Body of pancreas (tissue), 4 donors: ENCODE measurements around the gene NSUN4.

Experiments
- CTCF ChIP-seq, 7 experiments: fragments of 450-650 bp in 4 of 7; fragments of 200-600 bp in 3 of 7; sonication (generic) in 3 of 7; IDR thresholded peaks; one replicate each; pipeline ENCODE4 v1.5.1; 2016 to 2019; ENCODE audit warnings: antibody characterized with exemption in 7 of 7
- POLR2A ChIP-seq, 3 donors: fragments of 450-650 bp; IDR thresholded peaks; one replicate each; pipeline ENCODE4 v1.6.1; 2016; ENCODE audit warnings: antibody characterized with exemption in 3 of 3, mild to moderate bottlenecking in 2 of 3

GRCh38 chr1:46334030-46334384 is 6.6 kb upstream of the NSUN4 start:
- TF ChIP-seq POLR2A (IDR thresholded peaks at IDR 0.05) (no peak), CTCF (IDR thresholded peaks at IDR 0.05) (no peak)
